Measurements from ENCODE around the gene ABRAXAS1. TPM values are rescaled to one million over a fixed set of nuclear protein-coding genes. Genes with fewer than 3 reads are reported as not detected.
A peak's percentile ranks its signal among the peaks of the same experiment; 100 is the strongest.
"Not testable (repeated sequence)": the region's sequence is repeated elsewhere in the genome, so short reads cannot be mapped to it uniquely, and the experiment has no call there.

ABRAXAS1 gene
- 15.9 and 17.0 TPM in 2 replicates for total RNA-seq (2014; rRNA removed; shearing (Covaris generic))

GRCh38 chr4:83484500-83485461, at the start of gene ABRAXAS1:
ABRAXAS1 (minus strand) TSS chr4:83485100; CDS start chr4:83485072, 28 bp downstream.
- Histone ChIP-seq H3K36me3 (replicated peaks; ENCODE audit: control insufficient read depth, insufficient read depth, low read length) (0 out of 2 replicates have a peak, but pooled peaks cover under 1% of the 10 kb centered on the region), H3K4me3 (ENCODE audit: insufficient read depth, low read depth, low read length) (peak within 1 kb of the TSS; percentile 75), H3K27me3 (ENCODE audit: control insufficient read depth, insufficient read depth, low read length) (peaks cover 2% of the 10 kb centered on the region)
- peak; percentile 97 for DNase-seq

GRCh38 chr4:83527671-83528070, 42.8 kb upstream of the ABRAXAS1 start:
- no peaks in the 10 kb centered on the region for H3K36me3 ChIP-seq (replicated peaks; ENCODE audit: control insufficient read depth, insufficient read depth, low read length)
- peaks cover 2% of the 10 kb centered on the region; the same call in 1 of the 2 replicates for H3K27me3 ChIP-seq (ENCODE audit: control insufficient read depth, insufficient read depth, low read length)
- no peak overlapping the region for H3K4me3 ChIP-seq (ENCODE audit: insufficient read depth, low read depth, low read length)
- DNase-seq, result no peak

- DNase-seq, result no peak
- Histone ChIP-seq H3K27me3 (ENCODE audit: control insufficient read depth, insufficient read depth, low read length) (no peaks in the 10 kb centered on the region), H3K4me3 (ENCODE audit: insufficient read depth, low read depth, low read length) (no peak overlapping the region), H3K36me3 (replicated peaks; ENCODE audit: control insufficient read depth, insufficient read depth, low read length) (no peaks in the 10 kb centered on the region)
These were observed 37.3 kb upstream of the ABRAXAS1 start for GRCh38 chr4:83522239-83522638.

GRCh38 chr4:83516042-83516772, 31.3 kb upstream of the ABRAXAS1 start:
- H3K4me3 ChIP-seq (ENCODE audit: insufficient read depth, low read depth, low read length), result no peak overlapping the region
- H3K36me3 ChIP-seq (replicated peaks; ENCODE audit: control insufficient read depth, insufficient read depth, low read length), result no peaks in the 10 kb centered on the region
- no peaks in the 10 kb centered on the region for H3K27me3 ChIP-seq (ENCODE audit: control insufficient read depth, insufficient read depth, low read length)
- DNase-seq, result no peak

GRCh38 chr4:83510442-83510841, 25.5 kb upstream of the ABRAXAS1 start:
- Histone ChIP-seq H3K4me3 (ENCODE audit: insufficient read depth, low read depth, low read length) (no peak overlapping the region), H3K36me3 (replicated peaks; ENCODE audit: control insufficient read depth, insufficient read depth, low read length) (no peaks in the 10 kb centered on the region), H3K27me3 (ENCODE audit: control insufficient read depth, insufficient read depth, low read length) (no peaks in the 10 kb centered on the region)
- DNase-seq, result no peak

GRCh38 chr4:83509156-83509585, 24.3 kb upstream of the ABRAXAS1 start:
- not testable (repeated sequence) for H3K4me3 ChIP-seq (ENCODE audit: insufficient read depth, low read depth, low read length); H3K27me3 ChIP-seq (ENCODE audit: control insufficient read depth, insufficient read depth, low read length); H3K36me3 ChIP-seq (replicated peaks; ENCODE audit: control insufficient read depth, insufficient read depth, low read length)
- DNase-seq, result peak; percentile 38

- H3K27me3 ChIP-seq (ENCODE audit: control insufficient read depth, insufficient read depth, low read length), result no peaks in the 10 kb centered on the region
- no peaks in the 10 kb centered on the region for H3K36me3 ChIP-seq (replicated peaks; ENCODE audit: control insufficient read depth, insufficient read depth, low read length)
- no peak for DNase-seq
These were observed 20.1 kb upstream of the ABRAXAS1 start for GRCh38 chr4:83504996-83505395.

GRCh38 chr4:83504503-83504902, 19.6 kb upstream of the ABRAXAS1 start:
- DNase-seq, result no peak
- Histone ChIP-seq H3K4me3 (ENCODE audit: insufficient read depth, low read depth, low read length) (no peak overlapping the region), H3K36me3 (replicated peaks; ENCODE audit: control insufficient read depth, insufficient read depth, low read length) (no peaks in the 10 kb centered on the region), H3K27me3 (ENCODE audit: control insufficient read depth, insufficient read depth, low read length) (no peaks in the 10 kb centered on the region)

More at GRCh38 chr4:83504996-83505395, 20.1 kb upstream of the ABRAXAS1 start:
- no peak overlapping the region for H3K4me3 ChIP-seq (ENCODE audit: insufficient read depth, low read depth, low read length)

- Histone ChIP-seq H3K36me3 (replicated peaks; ENCODE audit: control insufficient read depth, insufficient read depth, low read length) (no peaks in the 10 kb centered on the region), H3K27me3 (ENCODE audit: control insufficient read depth, insufficient read depth, low read length) (no peaks in the 10 kb centered on the region), H3K4me3 (ENCODE audit: insufficient read depth, low read depth, low read length) (no peak overlapping the region)
- no peak for DNase-seq
These were observed 19.1 kb upstream of the ABRAXAS1 start for GRCh38 chr4:83503974-83504373.

- H3K4me3 ChIP-seq (ENCODE audit: insufficient read depth, low read depth, low read length); H3K36me3 ChIP-seq (replicated peaks; ENCODE audit: control insufficient read depth, insufficient read depth, low read length); H3K27me3 ChIP-seq (ENCODE audit: control insufficient read depth, insufficient read depth, low read length); DNase-seq: not testable (repeated sequence)
These were observed 16.8 kb upstream of the ABRAXAS1 start for GRCh38 chr4:83501671-83502070.

GRCh38 chr4:83498187-83498586, 13.3 kb upstream of the ABRAXAS1 start:
- no peak overlapping the region for H3K4me3 ChIP-seq (ENCODE audit: insufficient read depth, low read depth, low read length)
- no peaks in the 10 kb centered on the region for H3K27me3 ChIP-seq (ENCODE audit: control insufficient read depth, insufficient read depth, low read length)
- no peaks in the 10 kb centered on the region for H3K36me3 ChIP-seq (replicated peaks; ENCODE audit: control insufficient read depth, insufficient read depth, low read length)
- DNase-seq, result no peak

GRCh38 chr4:83496085-83496917, 11.4 kb upstream of the ABRAXAS1 start:
- not testable (repeated sequence) for H3K36me3 ChIP-seq (replicated peaks; ENCODE audit: control insufficient read depth, insufficient read depth, low read length); DNase-seq; H3K27me3 ChIP-seq (ENCODE audit: control insufficient read depth, insufficient read depth, low read length); H3K4me3 ChIP-seq (ENCODE audit: insufficient read depth, low read depth, low read length)

GRCh38 chr4:83490876-83491450, 6.1 kb upstream of the ABRAXAS1 start:
- no peaks in the 10 kb centered on the region for H3K27me3 ChIP-seq (ENCODE audit: control insufficient read depth, insufficient read depth, low read length)

More at GRCh38 chr4:83490876-83491450, 6.1 kb upstream of the ABRAXAS1 start:
- peak; percentile 39 for DNase-seq
- no peaks in the 10 kb centered on the region for H3K36me3 ChIP-seq (replicated peaks; ENCODE audit: control insufficient read depth, insufficient read depth, low read length)
- H3K4me3 ChIP-seq (ENCODE audit: insufficient read depth, low read depth, low read length), result no peak overlapping the region

Measured in H7 (cell line).